Bronchus fibroblast of lung (primary cell): ENCODE results near the gene ADAM19. TPM values are rescaled to one million over a fixed set of nuclear protein-coding genes. Genes with fewer than 3 reads are reported as not detected.

ENCODE experiments used
- total RNA-seq: library from RNA; depleted of rRNA; stranded (reverse); fragments of >200 nt; gene quantifications from 2 replicates; pipeline ENCODE4 v1.2.3, GENCODE V29; 2015

The ADAM19 gene, protein sequence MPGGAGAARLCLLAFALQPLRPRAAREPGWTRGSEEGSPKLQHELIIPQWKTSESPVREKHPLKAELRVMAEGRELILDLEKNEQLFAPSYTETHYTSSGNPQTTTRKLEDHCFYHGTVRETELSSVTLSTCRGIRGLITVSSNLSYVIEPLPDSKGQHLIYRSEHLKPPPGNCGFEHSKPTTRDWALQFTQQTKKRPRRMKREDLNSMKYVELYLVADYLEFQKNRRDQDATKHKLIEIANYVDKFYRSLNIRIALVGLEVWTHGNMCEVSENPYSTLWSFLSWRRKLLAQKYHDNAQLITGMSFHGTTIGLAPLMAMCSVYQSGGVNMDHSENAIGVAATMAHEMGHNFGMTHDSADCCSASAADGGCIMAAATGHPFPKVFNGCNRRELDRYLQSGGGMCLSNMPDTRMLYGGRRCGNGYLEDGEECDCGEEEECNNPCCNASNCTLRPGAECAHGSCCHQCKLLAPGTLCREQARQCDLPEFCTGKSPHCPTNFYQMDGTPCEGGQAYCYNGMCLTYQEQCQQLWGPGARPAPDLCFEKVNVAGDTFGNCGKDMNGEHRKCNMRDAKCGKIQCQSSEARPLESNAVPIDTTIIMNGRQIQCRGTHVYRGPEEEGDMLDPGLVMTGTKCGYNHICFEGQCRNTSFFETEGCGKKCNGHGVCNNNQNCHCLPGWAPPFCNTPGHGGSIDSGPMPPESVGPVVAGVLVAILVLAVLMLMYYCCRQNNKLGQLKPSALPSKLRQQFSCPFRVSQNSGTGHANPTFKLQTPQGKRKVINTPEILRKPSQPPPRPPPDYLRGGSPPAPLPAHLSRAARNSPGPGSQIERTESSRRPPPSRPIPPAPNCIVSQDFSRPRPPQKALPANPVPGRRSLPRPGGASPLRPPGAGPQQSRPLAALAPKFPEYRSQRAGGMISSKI
- 7.7 and 8.4 TPM in 2 replicates for total RNA-seq

DNA sequence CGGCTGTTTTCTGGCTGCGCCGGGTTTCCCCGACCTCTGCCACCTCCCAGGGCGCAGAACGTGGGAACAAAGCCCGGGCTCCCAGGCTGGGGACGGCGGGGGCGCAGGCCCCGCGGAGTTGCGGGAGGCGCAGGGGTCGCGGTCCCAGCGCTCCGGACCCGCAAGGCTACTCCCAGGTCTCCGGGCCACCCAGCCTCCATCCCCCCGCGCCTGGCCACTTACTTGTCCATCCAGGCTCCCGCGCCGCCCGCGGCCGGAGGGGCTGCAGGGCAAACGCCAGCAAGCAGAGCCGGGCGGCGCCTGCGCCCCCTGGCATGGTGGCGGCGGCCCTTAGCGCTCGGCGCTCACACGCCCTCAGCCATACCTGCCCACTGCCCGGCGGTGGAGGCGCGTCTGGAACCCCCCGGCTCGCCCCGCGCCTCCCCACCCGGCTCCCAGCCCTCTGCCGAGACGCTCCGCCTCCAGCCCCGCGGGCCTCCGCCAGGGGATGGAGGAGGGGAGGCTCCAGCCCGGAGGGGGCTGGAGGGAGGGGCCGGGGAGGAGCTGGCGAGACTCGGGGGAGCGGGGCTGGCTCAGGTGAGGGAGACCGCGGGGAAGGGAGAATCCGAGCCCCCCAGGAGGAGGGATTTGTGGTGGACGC is at the start of gene ADAM19:
TSS of gene ADAM19 (minus strand) at position 395 of the 640 bp plus-strand sequence. CDS start at position 316, 79 bp downstream.

DNA sequence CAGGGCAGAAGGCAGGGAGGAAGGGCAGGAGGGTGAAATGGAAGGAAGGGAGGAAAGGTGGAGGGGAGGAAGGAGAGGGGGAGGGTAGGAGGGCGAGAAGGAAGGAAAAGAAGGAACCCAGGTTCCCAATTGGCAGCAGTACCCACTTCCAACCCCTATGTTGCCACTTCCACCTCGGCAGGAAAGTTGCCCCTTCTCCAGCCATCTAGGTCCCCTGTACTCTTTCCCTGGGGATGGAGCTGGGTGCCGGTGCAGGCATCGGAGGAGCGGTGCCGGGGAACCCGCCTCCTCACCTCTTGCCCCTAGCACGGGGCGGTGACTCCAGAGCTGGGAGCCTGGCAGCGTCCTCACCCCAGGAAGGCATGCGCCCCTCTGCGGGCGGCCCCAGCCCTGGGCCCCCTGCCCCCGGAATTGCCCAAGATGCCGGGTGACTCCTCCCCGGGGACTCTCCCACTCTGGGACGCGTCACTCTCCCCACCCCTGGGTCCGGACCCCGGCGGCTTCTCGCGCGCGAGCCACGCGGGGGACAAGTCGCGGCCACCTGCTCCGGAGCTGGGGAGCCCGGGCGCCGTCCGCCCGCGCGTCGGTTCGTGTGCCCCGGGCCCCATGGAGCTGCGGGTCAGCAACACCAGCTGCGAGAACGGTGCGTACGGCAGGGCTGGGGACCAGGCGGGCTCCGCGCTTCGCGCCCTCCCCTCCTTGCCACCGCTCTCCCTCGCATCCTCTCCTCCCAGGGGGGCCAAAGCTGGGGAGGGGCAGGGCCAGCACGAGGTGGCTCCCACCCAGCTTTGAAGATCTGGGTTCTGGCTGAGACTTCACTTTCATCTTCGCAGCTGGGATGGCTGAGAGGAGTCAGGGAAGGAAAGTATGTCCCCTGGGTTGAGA is 115.6 kb downstream of the ADAM19 start, which contains the start of gene NIPAL4:
TSS of gene NIPAL4 (plus strand) at position 499 of the 885 bp plus-strand sequence. CDS start at position 607, 108 bp downstream.

Other genes with a start within 250 kb of the ADAM19 start
- 0.50 TPM in 1 of 2 replicates, not detected in the other for gene NIPAL4, start 115.6 kb downstream of the ADAM19 start, total RNA-seq
- gene SOX30, start 76.7 kb upstream of the ADAM19 start, total RNA-seq = 0.15 TPM in 1 of 2 replicates, not detected in the other
- gene C5orf52, start 95.8 kb upstream of the ADAM19 start, total RNA-seq = not detected in 2 replicates
- 14.4 and 14.5 TPM in 2 replicates for gene THG1L, start 155.6 kb upstream of the ADAM19 start, total RNA-seq
- gene LSM11, start 167.9 kb upstream of the ADAM19 start, total RNA-seq = 1.6 and 2.2 TPM in 2 replicates